Measurements from ENCODE around the gene ARHGEF28. TPM values are rescaled to one million over a fixed set of nuclear protein-coding genes. Genes with fewer than 3 reads are reported as not detected.
A peak's percentile ranks its signal among the peaks of the same experiment; 100 is the strongest.

Gene ARHGEF28
- total RNA-seq, 1 donor from 2014 or later: 37.4 TPM

GRCh38 chr5:73892806-73893205 is 266.8 kb downstream of the ARHGEF28 start:
- TF ChIP-seq CTCF (IDR thresholded peaks at IDR 0.05; ENCODE audit: insufficient read depth, low read length, severe bottlenecking): no peak
- peak; percentile 48 for DNase-seq (ENCODE audit: low read depth)
- no peak for FAIRE-seq
- Histone ChIP-seq H3K4me3 (ENCODE audit: low read depth, low read length) (no peak overlapping the region), H3K27me3 (ENCODE audit: control insufficient read depth, insufficient read depth, low read length) (no peaks in the 10 kb centered on the region), H3K36me3 (ENCODE audit: control insufficient read depth, insufficient read depth, low read length) (peaks cover 3% of the 10 kb centered on the region)

GRCh38 chr5:73893813-73894212 is 267.8 kb downstream of the ARHGEF28 start:
- no peak overlapping the region for H3K4me3 ChIP-seq (ENCODE audit: low read depth, low read length)
- FAIRE-seq (no peak), DNase-seq (ENCODE audit: low read depth) (no peak)
- no peaks in the 10 kb centered on the region for H3K27me3 ChIP-seq (ENCODE audit: control insufficient read depth, insufficient read depth, low read length)
- peaks cover 3% of the 10 kb centered on the region for H3K36me3 ChIP-seq (ENCODE audit: control insufficient read depth, insufficient read depth, low read length)
- TF ChIP-seq CTCF (IDR thresholded peaks at IDR 0.05; ENCODE audit: insufficient read depth, low read length, severe bottlenecking): no peak

- Histone ChIP-seq H3K36me3 (ENCODE audit: control insufficient read depth, insufficient read depth, low read length) (peaks cover 7% of the 10 kb centered on the region), H3K4me3 (ENCODE audit: low read depth, low read length) (no peak overlapping the region), H3K27me3 (ENCODE audit: control insufficient read depth, insufficient read depth, low read length) (no peaks in the 10 kb centered on the region)
- no peak for TF ChIP-seq CTCF (IDR thresholded peaks at IDR 0.05; ENCODE audit: insufficient read depth, low read length, severe bottlenecking)
- no peak for DNase-seq (ENCODE audit: low read depth)
- FAIRE-seq: peak; percentile 23
Observed at GRCh38 chr5:73894860-73895259, 268.9 kb downstream of the ARHGEF28 start.

- no peak for DNase-seq (ENCODE audit: low read depth)
- Histone ChIP-seq H3K4me3 (ENCODE audit: low read depth, low read length) (no peak overlapping the region), H3K36me3 (ENCODE audit: control insufficient read depth, insufficient read depth, low read length) (peaks cover 7% of the 10 kb centered on the region), H3K27me3 (ENCODE audit: control insufficient read depth, insufficient read depth, low read length) (no peaks in the 10 kb centered on the region)
- no peak for FAIRE-seq
- TF ChIP-seq CTCF (IDR thresholded peaks at IDR 0.05; ENCODE audit: insufficient read depth, low read length, severe bottlenecking): no peak
Observed at GRCh38 chr5:73895471-73895870, 269.5 kb downstream of the ARHGEF28 start.

GRCh38 chr5:73896097-73896496 is 270.1 kb downstream of the ARHGEF28 start:
- no peak overlapping the region for H3K4me3 ChIP-seq (ENCODE audit: low read depth, low read length)
- FAIRE-seq (no peak), DNase-seq (ENCODE audit: low read depth) (no peak)
- TF ChIP-seq CTCF (IDR thresholded peaks at IDR 0.05; ENCODE audit: insufficient read depth, low read length, severe bottlenecking): no peak
- H3K36me3 ChIP-seq (ENCODE audit: control insufficient read depth, insufficient read depth, low read length): peaks cover 6% of the 10 kb centered on the region
- H3K27me3 ChIP-seq (ENCODE audit: control insufficient read depth, insufficient read depth, low read length): no peaks in the 10 kb centered on the region

GRCh38 chr5:73896668-73897067 is 270.7 kb downstream of the ARHGEF28 start:
- Histone ChIP-seq H3K27me3 (ENCODE audit: control insufficient read depth, insufficient read depth, low read length) (no peaks in the 10 kb centered on the region), H3K4me3 (ENCODE audit: low read depth, low read length) (no peak overlapping the region), H3K36me3 (ENCODE audit: control insufficient read depth, insufficient read depth, low read length) (peaks cover 6% of the 10 kb centered on the region)
- FAIRE-seq: no peak
- DNase-seq (ENCODE audit: low read depth): no peak
- no peak for TF ChIP-seq CTCF (IDR thresholded peaks at IDR 0.05; ENCODE audit: insufficient read depth, low read length, severe bottlenecking)

Data from bronchial epithelial cell (primary cell).